Adrenal gland (tissue), 5 donors: ENCODE results near the gene ELMO3.

Experiments used
- CTCF ChIP-seq, 6 experiments: fragments of 450-650 bp in 4 of 6; fragments of 200-600 bp in 2 of 6; sonication (generic) in 1 of 6; IDR thresholded peaks; 1 replicate in 5 of 6; 2 replicates in 1 of 6; pipeline versions ENCODE4 v1.5.1 to v1.8.0; 2016 to 2021; ENCODE audit warnings: antibody characterized with exemption in 6 of 6, mild to moderate bottlenecking in 2 of 6, moderate library complexity in 1 of 6
- POLR2A ChIP-seq, 2 donors: fragments of 450-650 bp; IDR thresholded peaks; one replicate each; pipeline ENCODE4 v1.6.1; 2017; ENCODE audit warnings: antibody characterized with exemption in 2 of 2, mild to moderate bottlenecking in 2 of 2, moderate library complexity in 1 of 2
- donor health status: DM: no; HTN: no; CAD: no.

GRCh38 chr16:67206129-67206837, 7.4 kb downstream of the ELMO3 start:
- TF ChIP-seq CTCF (IDR thresholded peaks at IDR 0.05) (no peak), POLR2A (IDR thresholded peaks at IDR 0.05) (no peak)
